HFF-Myc (cell line): ENCODE results near the gene RIPPLY1.
"Not testable (repeated sequence)": the region's sequence is repeated elsewhere in the genome, so short reads cannot be mapped to it uniquely, and the experiment has no call there.

Source experiments
- DNase-seq: peaks from one replicate; pipeline ENCODE4 v3.0.0-alpha.2; 2011; ENCODE audit warnings: low read depth; ENCODE audit errors: extremely low read depth
- H3K4me3 ChIP-seq: replicated peaks from 2 replicates; pipeline ENCODE4 v1.5.1; 2011; ENCODE audit warnings: low read depth, mild to moderate bottlenecking, control low read depth, low read length
- TF ChIP-seq, protein P1 (sequence below): IDR thresholded peaks from 2 replicates; pipeline ENCODE4 v1.5.1; 2012; ENCODE audit warnings: mild to moderate bottlenecking, low read depth, low read length, control low read depth; ENCODE audit errors: missing control alignments

The RIPPLY1 gene

DNA sequence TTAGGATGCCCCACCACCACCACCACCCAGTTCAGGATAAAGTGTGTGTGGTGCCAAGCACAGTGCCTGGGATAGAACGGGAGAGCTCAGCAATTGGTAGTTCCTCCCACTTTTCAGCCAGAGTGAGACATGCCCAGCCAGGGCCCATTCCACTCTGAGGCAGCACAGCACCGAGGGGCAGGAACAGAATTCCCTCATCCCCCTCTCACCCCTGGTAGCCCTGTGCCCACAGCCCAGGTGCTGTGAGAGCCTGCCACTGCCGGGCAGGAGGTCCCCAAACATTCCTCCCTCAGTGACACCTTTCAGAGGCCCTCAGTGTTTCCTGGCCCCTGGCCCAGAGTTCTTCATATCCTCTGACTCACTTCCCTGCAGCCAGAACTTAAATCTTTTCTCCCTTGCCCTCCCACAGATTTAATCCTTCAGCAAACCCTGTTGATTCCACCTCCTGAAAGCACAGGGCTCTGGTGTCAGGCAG, 8.1 kb downstream of the RIPPLY1 start:
- TF ChIP-seq, protein P1, sequence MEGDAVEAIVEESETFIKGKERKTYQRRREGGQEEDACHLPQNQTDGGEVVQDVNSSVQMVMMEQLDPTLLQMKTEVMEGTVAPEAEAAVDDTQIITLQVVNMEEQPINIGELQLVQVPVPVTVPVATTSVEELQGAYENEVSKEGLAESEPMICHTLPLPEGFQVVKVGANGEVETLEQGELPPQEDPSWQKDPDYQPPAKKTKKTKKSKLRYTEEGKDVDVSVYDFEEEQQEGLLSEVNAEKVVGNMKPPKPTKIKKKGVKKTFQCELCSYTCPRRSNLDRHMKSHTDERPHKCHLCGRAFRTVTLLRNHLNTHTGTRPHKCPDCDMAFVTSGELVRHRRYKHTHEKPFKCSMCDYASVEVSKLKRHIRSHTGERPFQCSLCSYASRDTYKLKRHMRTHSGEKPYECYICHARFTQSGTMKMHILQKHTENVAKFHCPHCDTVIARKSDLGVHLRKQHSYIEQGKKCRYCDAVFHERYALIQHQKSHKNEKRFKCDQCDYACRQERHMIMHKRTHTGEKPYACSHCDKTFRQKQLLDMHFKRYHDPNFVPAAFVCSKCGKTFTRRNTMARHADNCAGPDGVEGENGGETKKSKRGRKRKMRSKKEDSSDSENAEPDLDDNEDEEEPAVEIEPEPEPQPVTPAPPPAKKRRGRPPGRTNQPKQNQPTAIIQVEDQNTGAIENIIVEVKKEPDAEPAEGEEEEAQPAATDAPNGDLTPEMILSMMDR, result no peak
- DNase-seq, result peak; percentile 48
- no peak overlapping the region for H3K4me3 ChIP-seq

GRCh38 chrX:106894392-106894909, 8.7 kb downstream of the RIPPLY1 start:
- DNase-seq, result peak; percentile 40
- TF ChIP-seq, protein P1, result peak; percentile 79
- no peak overlapping the region for H3K4me3 ChIP-seq

- no peak overlapping the region for H3K4me3 ChIP-seq
- no peak for DNase-seq
- TF ChIP-seq, protein P1, result no peak
Measured at GRCh38 chrX:106891762-106892460, 11.2 kb downstream of the RIPPLY1 start.

DNA sequence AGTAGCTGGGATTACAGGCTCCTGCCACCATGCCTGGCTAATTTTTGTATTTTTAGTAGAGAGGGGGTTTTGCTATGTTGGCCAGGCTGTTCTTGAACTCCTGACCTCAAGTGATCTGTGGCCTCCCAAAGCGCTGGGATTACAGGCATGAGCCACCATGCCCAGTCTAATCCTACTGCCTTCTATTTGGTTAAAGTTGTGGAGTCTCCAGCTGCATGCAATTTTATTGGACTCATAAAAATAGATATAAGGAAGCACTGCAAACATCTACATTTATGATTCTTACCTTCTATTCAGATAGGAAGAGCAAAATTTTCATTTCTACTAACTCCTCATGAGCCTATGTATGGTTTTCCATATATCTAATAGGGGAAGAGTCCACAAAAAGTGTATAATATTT, 13.7 kb downstream of the RIPPLY1 start:
- DNase-seq, result no peak
- H3K4me3 ChIP-seq, result no peak overlapping the region
- TF ChIP-seq, protein P1, result no peak

- no peak for DNase-seq
- no peak overlapping the region for H3K4me3 ChIP-seq
- TF ChIP-seq, protein P1, result no peak
Measured at GRCh38 chrX:106875151-106875550, 28.0 kb downstream of the RIPPLY1 start.

DNA sequence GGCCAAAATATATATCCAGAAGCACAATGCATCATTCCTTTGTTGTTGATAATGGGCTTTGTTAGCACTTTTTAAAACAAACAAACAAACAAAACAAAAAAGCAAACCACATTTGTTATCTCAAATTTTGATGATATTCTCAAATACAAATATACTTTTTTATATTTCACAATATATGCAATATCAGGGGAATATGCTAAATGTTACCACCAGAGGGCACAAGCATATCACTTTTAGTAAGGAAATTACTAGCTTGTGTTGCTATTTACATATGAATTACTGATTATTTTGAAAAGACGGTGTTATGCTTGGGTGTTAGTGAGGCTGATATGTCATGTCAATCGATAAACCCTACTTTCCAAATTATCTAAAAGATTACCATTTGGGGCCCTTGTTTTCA, 29.1 kb downstream of the RIPPLY1 start:
- no peak overlapping the region for H3K4me3 ChIP-seq
- peak; percentile 2 for DNase-seq
- TF ChIP-seq, protein P1, result peak; percentile 25

- DNase-seq, H3K4me3 ChIP-seq: not testable (repeated sequence)
Measured at GRCh38 chrX:106872796-106873195, 30.3 kb downstream of the RIPPLY1 start.
